IMR-90 (cell line): ENCODE measurements around the gene EPB41L1. TPM values are rescaled to one million over a fixed set of nuclear protein-coding genes. Genes with fewer than 3 reads are reported as not detected.
A peak's percentile ranks its signal among the peaks of the same experiment; 100 is the strongest.

Source experiments
- ATAC-seq: fragments of 200-7000 bp; cut with Tn5 transposase; 2 replicates; pipeline ENCODE4 v1.9.1; 2020; ENCODE audit warnings: low read depth, mild to moderate bottlenecking, moderate library complexity
- BruUV-seq: library from RNA; stranded (reverse); fragments of 400-500 nt; replicated peaks from 2 replicates; lab custom pipeline; 2021; lab: Mats Ljungman, UMichigan
- CTCF ChIA-PET: fragments of 300-600 bp; formaldehyde crosslinking; extraction: SDS; loops from one replicate; lab custom pipeline; 2021; ENCODE audit warnings: antibody characterized with exemption; lab: Yijun Ruan, JAX
- POLR2A ChIA-PET: fragments of 300-600 bp; sonication (Branson Sonifier 250); formaldehyde crosslinking; loops from one replicate; lab custom pipeline; 2022; ENCODE audit warnings: antibody characterized with exemption; ENCODE audit not compliant: unreplicated experiment; lab: Charles Lee
- DNase-seq: peaks from one replicate; pipeline ENCODE4 v3.0.0; 2013
- H2AFZ ChIP-seq: replicated peaks from 2 replicates; pipeline ENCODE3; 2013; ENCODE audit warnings: low read length, mild to moderate bottlenecking; ENCODE audit not compliant: poor library complexity
- H2AK5ac ChIP-seq: 2 replicates; pipeline ENCODE4 v1.6.1; 2013; ENCODE audit warnings: low read depth, low read length, inconsistent platforms
- H2AK9ac ChIP-seq: replicated peaks from 2 replicates; pipeline ENCODE3; 2013; ENCODE audit warnings: mild to moderate bottlenecking, low read depth, low read length, moderate library complexity; ENCODE audit not compliant: poor library complexity
- H2BK120ac ChIP-seq: 2 replicates; pipeline ENCODE4 v1.6.1; 2013; ENCODE audit warnings: low read depth, low read length, inconsistent platforms
- H2BK15ac ChIP-seq: 3 replicates; pipeline ENCODE4 v1.6.1; 2013; ENCODE audit warnings: low read depth, low read length, inconsistent platforms
- H2BK20ac ChIP-seq: 2 replicates; pipeline ENCODE4 v1.6.1; 2013; ENCODE audit warnings: low read depth, mild to moderate bottlenecking, inconsistent platforms, low read length, moderate library complexity
- H2BK5ac ChIP-seq: 2 replicates; pipeline ENCODE4 v1.6.1; 2013; ENCODE audit warnings: mild to moderate bottlenecking, low read depth, low read length, inconsistent platforms; ENCODE audit not compliant: poor library complexity, severe bottlenecking
- H3K14ac ChIP-seq: replicated peaks from 2 replicates; pipeline ENCODE4 v1.6.1; 2013; ENCODE audit warnings: low read depth, low read length, inconsistent platforms
- H3K18ac ChIP-seq: 2 replicates; pipeline ENCODE4 v1.6.1; 2013; ENCODE audit warnings: low read depth, low read length, control low read depth
- H3K23ac ChIP-seq: 2 replicates; pipeline ENCODE4 v1.6.1; 2013; ENCODE audit warnings: low read depth, low read length, inconsistent platforms
- H3K27ac ChIP-seq: 2 replicates; pipeline ENCODE4 v1.5.1; 2013; ENCODE audit warnings: mild to moderate bottlenecking, control low read depth, low read length; ENCODE audit not compliant: insufficient read depth
- H3K27me3 ChIP-seq: 2 replicates; pipeline ENCODE4 v1.6.1; 2013; ENCODE audit warnings: low read length; ENCODE audit not compliant: control insufficient read depth, insufficient read depth
- H3K36me3 ChIP-seq: 2 replicates; pipeline ENCODE4 v1.6.1; 2013; ENCODE audit warnings: low read length, mixed read lengths; ENCODE audit not compliant: control insufficient read depth, insufficient read depth
- H3K4ac ChIP-seq: 2 replicates; pipeline ENCODE4 v1.6.1; 2013; ENCODE audit warnings: low read depth, low read length, inconsistent platforms
- H3K4me1 ChIP-seq: 2 replicates; pipeline ENCODE4 v1.6.1; 2013; ENCODE audit warnings: low read length, mixed read lengths; ENCODE audit not compliant: control insufficient read depth, insufficient read depth
- H3K4me2 ChIP-seq: 2 replicates; pipeline ENCODE4 v1.6.1; 2013; ENCODE audit warnings: low read depth, mild to moderate bottlenecking, control low read depth, low read length, moderate library complexity
- H3K4me3 ChIP-seq: 2 replicates; pipeline ENCODE4 v1.5.1; 2013; ENCODE audit warnings: low read depth, mild to moderate bottlenecking, control low read depth, low read length, moderate library complexity; ENCODE audit not compliant: insufficient read depth
- H3K56ac ChIP-seq: 2 replicates; pipeline ENCODE4 v1.6.1; 2013; ENCODE audit warnings: low read length, inconsistent platforms; ENCODE audit not compliant: insufficient read depth; ENCODE audit errors: extremely low read depth
- H3K79me1 ChIP-seq, 2 experiments: 2 replicates each; pipeline ENCODE4 v1.6.1; 2013; ENCODE audit warnings: low read length in 2 of 2, inconsistent platforms in 1 of 2, low read depth in 1 of 2
- H3K9ac ChIP-seq: 2 replicates; pipeline ENCODE4 v1.6.1; 2013; ENCODE audit warnings: low read depth, low read length, control low read depth
- H3K9me1 ChIP-seq: 2 replicates; pipeline ENCODE4 v1.6.1; 2013; ENCODE audit warnings: low read length, inconsistent platforms; ENCODE audit not compliant: insufficient read depth
- H3K9me3 ChIP-seq: 2 replicates; pipeline ENCODE4 v1.6.1; 2013; ENCODE audit warnings: low read length; ENCODE audit not compliant: control insufficient read depth, insufficient read depth
- H4K20me1 ChIP-seq: 2 replicates; pipeline ENCODE4 v1.6.1; 2013; ENCODE audit warnings: low read length, inconsistent platforms; ENCODE audit not compliant: insufficient read depth
- H4K5ac ChIP-seq: 2 replicates; pipeline ENCODE4 v1.6.1; 2013; ENCODE audit warnings: mild to moderate bottlenecking, low read depth, low read length, control low read depth
- H4K8ac ChIP-seq, 2 experiments: 2 replicates each; pipeline ENCODE4 v1.6.1; 2013; ENCODE audit warnings: low read depth in 2 of 2, low read length in 2 of 2, control low read depth in 1 of 2, inconsistent platforms in 1 of 2
- H4K91ac ChIP-seq: 2 replicates; pipeline ENCODE4 v1.6.1; 2013; ENCODE audit warnings: low read depth, low read length, inconsistent platforms; ENCODE audit not compliant: insufficient read depth
- BHLHE40 ChIP-seq: fragments of 150-350 bp; IDR thresholded peaks from 2 replicates; pipeline ENCODE4 v1.6.1; 2016; ENCODE audit warnings: mild to moderate bottlenecking, low read depth, low read length
- CEBPB ChIP-seq: IDR thresholded peaks from 2 replicates; pipeline ENCODE4 v1.6.1; 2012; ENCODE audit warnings: low read depth, low read length, improper control_type of control experiment
- CHD1 ChIP-seq: IDR thresholded peaks from 2 replicates; pipeline ENCODE4 v1.6.1; 2012; ENCODE audit warnings: low read depth, low read length, improper control_type of control experiment
- FOS ChIP-seq: fragments of 150-350 bp; IDR thresholded peaks from 2 replicates; pipeline ENCODE4 v1.6.1; 2016; ENCODE audit warnings: low read depth, low read length
- MAFK ChIP-seq: IDR thresholded peaks from 2 replicates; pipeline ENCODE4 v1.6.1; 2012; ENCODE audit warnings: low read depth, low read length, improper control_type of control experiment
- MAZ ChIP-seq: IDR thresholded peaks from 2 replicates; pipeline ENCODE4 v1.6.1; 2012; ENCODE audit warnings: low read depth, mild to moderate bottlenecking, low read length, improper control_type of control experiment, moderate library complexity, borderline replicate concordance
- MXI1 ChIP-seq: IDR thresholded peaks from 2 replicates; pipeline ENCODE4 v1.6.1; 2012; ENCODE audit warnings: low read depth, mild to moderate bottlenecking, low read length, moderate library complexity, borderline replicate concordance
- NFE2L2 ChIP-seq: fragments of 150-350 bp; IDR thresholded peaks from 2 replicates; pipeline ENCODE4 v1.6.1; 2016; ENCODE audit warnings: low read depth, mild to moderate bottlenecking, low read length
- POLR2A ChIP-seq: IDR thresholded peaks from 2 replicates; pipeline ENCODE4 v1.6.1; 2012; ENCODE audit warnings: mild to moderate bottlenecking, low read depth, low read length
- RAD21 ChIP-seq: IDR thresholded peaks from 2 replicates; pipeline ENCODE4 v1.6.1; 2012; ENCODE audit warnings: low read length, improper control_type of control experiment
- RCOR1 ChIP-seq: IDR thresholded peaks from 2 replicates; pipeline ENCODE4 v1.6.1; 2012; ENCODE audit warnings: mild to moderate bottlenecking, low read length, improper control_type of control experiment; ENCODE audit not compliant: insufficient replicate concordance
- RFX5 ChIP-seq: IDR thresholded peaks from 2 replicates; pipeline ENCODE4 v1.8.0; 2012; ENCODE audit warnings: low read depth, mild to moderate bottlenecking, low read length, moderate library complexity
- SMC3 ChIP-seq: fragments of 150-350 bp; IDR thresholded peaks from 2 replicates; pipeline ENCODE4 v1.6.1; 2016; ENCODE audit warnings: low read depth, mild to moderate bottlenecking, antibody characterized with exemption, low read length, moderate library complexity
- WGBS, 2 experiments: methylation state at CpG; one replicate each; pipeline versions ENCODE4 v1.1.5 to v1.1.7; 2013; ENCODE audit warnings: missing lambda C conversion rate in 2 of 2; ENCODE audit not compliant: insufficient read length in 1 of 2; ENCODE audit errors: extremely low coverage in 2 of 2; 5-methylcytosine and 5-hydroxymethylcytosine counted together
- dilution Hi-C: fragments of 300-500 bp; cut with HindIII; formaldehyde crosslinking; loops from one replicate; pipeline ENCODE4 v1.14.3; 2018; ENCODE audit warnings: low sequenced_read_pairs; ENCODE audit not compliant: unreplicated experiment
- in situ Hi-C: fragments of 300-500 bp; cut with MboI; formaldehyde crosslinking; loops from 3 replicates; pipeline ENCODE4 v1.14.3; 2019; ENCODE audit warnings: low sequenced_read_pairs, inconsistent platforms, mixed read lengths
- intact Hi-C: fragments of 100-400 bp; cut with micrococcal nuclease; formaldehyde crosslinking; loops from 2 replicates; pipeline ENCODE4 v1.10.0; 2022
- polyA plus RNA-seq, 3 experiments: library from polyadenylated mRNA; depleted of rRNA; stranded (reverse); fragments of >200 nt; gene quantifications; 2 replicates each; pipeline ENCODE4 v1.2.3, GENCODE V29; 2012; ENCODE audit warnings: low replicate concordance in 1 of 3
- total RNA-seq: library from RNA; depleted of rRNA; stranded (reverse); fragments of >200 nt; gene quantifications from 2 replicates; pipeline ENCODE4 v1.2.3, GENCODE V29; 2012
- TF ChIP-seq, protein P1 (sequence below): fragments of 150-350 bp; IDR thresholded peaks from 2 replicates; pipeline ENCODE4 v1.6.1; 2017; ENCODE audit warnings: mild to moderate bottlenecking, antibody characterized with exemption, low read length, low read depth
- TF ChIP-seq, protein P2 (sequence below): fragments of 150-350 bp; IDR thresholded peaks from 2 replicates; pipeline ENCODE4 v1.6.1; 2016; ENCODE audit warnings: low read depth, mild to moderate bottlenecking, low read length, moderate library complexity, borderline replicate concordance
- TF ChIP-seq, protein P3 (sequence below): conservative IDR thresholded peaks from 2 replicates; pipeline ENCODE4 v1.5.1; 2012; ENCODE audit warnings: mild to moderate bottlenecking, low read depth, low read length, improper control_type of control experiment

EPB41L1 gene
- total and polyA plus RNA-seq, 2 of the 4 experiments (the other 2 are of a cell fraction), result 12.5 to 33.7 TPM

DNA sequence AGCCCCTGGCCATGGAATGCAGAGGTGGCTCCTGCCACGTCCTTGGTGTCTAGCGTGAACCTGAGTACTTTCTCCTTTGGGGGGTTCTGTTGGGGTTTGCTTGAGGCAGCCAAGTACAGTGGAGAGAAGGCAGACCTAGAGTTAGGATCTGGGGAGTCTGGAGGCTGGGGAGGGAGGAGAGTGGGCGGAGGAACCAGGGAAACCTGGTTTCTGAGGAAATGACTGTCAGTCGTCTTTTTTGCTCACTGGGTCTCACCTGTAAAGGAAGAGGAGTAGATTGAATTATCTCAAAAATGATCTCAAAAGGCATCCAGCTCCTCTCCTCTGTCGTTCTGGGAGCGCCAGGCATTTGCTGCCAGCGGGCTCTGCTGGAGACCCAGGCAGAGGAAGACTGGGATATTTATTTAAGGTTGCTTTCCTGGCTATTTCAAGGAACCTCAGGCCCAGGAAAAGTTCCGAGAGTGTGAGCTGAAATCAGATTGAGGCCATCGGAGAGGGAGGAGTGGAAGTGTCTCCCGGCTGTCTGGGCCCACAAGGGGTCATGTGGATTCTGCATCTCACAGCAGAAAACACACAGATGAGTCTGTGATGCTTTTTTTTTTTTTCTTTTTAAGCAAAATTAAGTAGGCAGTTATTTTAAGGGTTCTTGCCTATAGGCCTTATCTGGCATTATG is 16.1 kb downstream of the EPB41L1 start:
- Histone ChIP-seq H4K5ac (no peak overlapping the region), H3K9me3 (no peaks in the 10 kb centered on the region), H2BK120ac (no peak overlapping the region), H2AK5ac (no peak overlapping the region), H3K4ac (0 out of 2 replicates have a peak overlapping the region, but pooled peaks have one; percentile 4), H2BK5ac (no peak overlapping the region), H2BK20ac (no peak overlapping the region), H3K79me1 (peaks cover 3 to 8% of the 10 kb centered on the region in 2 experiments; a peak in 3 of 4 replicates), H4K91ac (no peak overlapping the region), H3K4me3 (no peak overlapping the region), H3K18ac (no peak overlapping the region), H3K27me3 (no peaks in the 10 kb centered on the region), H3K14ac (no peak overlapping the region), H2AFZ (no peak overlapping the region), H4K20me1 (no peaks in the 10 kb centered on the region; the same call in 1 of the 2 replicates), H3K27ac (no peak overlapping the region), H3K9ac (no peak overlapping the region), H2AK9ac (no peak overlapping the region), H3K23ac (no peak overlapping the region), H3K9me1 (peaks cover 12% of the 10 kb centered on the region), H4K8ac (no peak overlapping the region), H3K4me2 (no peak overlapping the region), H3K36me3 (no peaks in the 10 kb centered on the region), H2BK15ac (no peak overlapping the region), H3K4me1 (peaks cover 11% of the 10 kb centered on the region), H3K56ac (no peak overlapping the region)
- dilution Hi-C loops, result no loop called here
- ATAC-seq (no peak), DNase-seq (no peak)
- ChIA-PET POLR2A (interaction anchor here (0.6 kb wide), 1 partner anchor 217 kb away, joined by 12 read pairs; no protein-coding TSS in a partner anchor), CTCF (no interaction called here)
- intact Hi-C loops, result no loop called here
- 86% methylated on average over 3 of the region's 10 CpGs; no CpG with 5 or more reads in 1 of the 2 experiments for WGBS, 2 experiments
- TF ChIP-seq CHD1 (no peak), MAZ (no peak), RCOR1 (no peak), FOS (no peak), RAD21 (no peak), NFE2L2 (no peak), RFX5 (no peak), MAFK (no peak), CEBPB (no peak), POLR2A (no peak), BHLHE40 (no peak), MXI1 (no peak), SMC3 (no peak)
- TF ChIP-seq, protein P1, sequence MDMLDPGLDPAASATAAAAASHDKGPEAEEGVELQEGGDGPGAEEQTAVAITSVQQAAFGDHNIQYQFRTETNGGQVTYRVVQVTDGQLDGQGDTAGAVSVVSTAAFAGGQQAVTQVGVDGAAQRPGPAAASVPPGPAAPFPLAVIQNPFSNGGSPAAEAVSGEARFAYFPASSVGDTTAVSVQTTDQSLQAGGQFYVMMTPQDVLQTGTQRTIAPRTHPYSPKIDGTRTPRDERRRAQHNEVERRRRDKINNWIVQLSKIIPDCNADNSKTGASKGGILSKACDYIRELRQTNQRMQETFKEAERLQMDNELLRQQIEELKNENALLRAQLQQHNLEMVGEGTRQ, result no peak
- TF ChIP-seq, protein P2, sequence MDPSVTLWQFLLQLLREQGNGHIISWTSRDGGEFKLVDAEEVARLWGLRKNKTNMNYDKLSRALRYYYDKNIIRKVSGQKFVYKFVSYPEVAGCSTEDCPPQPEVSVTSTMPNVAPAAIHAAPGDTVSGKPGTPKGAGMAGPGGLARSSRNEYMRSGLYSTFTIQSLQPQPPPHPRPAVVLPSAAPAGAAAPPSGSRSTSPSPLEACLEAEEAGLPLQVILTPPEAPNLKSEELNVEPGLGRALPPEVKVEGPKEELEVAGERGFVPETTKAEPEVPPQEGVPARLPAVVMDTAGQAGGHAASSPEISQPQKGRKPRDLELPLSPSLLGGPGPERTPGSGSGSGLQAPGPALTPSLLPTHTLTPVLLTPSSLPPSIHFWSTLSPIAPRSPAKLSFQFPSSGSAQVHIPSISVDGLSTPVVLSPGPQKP, result no peak
- TF ChIP-seq, protein P3, sequence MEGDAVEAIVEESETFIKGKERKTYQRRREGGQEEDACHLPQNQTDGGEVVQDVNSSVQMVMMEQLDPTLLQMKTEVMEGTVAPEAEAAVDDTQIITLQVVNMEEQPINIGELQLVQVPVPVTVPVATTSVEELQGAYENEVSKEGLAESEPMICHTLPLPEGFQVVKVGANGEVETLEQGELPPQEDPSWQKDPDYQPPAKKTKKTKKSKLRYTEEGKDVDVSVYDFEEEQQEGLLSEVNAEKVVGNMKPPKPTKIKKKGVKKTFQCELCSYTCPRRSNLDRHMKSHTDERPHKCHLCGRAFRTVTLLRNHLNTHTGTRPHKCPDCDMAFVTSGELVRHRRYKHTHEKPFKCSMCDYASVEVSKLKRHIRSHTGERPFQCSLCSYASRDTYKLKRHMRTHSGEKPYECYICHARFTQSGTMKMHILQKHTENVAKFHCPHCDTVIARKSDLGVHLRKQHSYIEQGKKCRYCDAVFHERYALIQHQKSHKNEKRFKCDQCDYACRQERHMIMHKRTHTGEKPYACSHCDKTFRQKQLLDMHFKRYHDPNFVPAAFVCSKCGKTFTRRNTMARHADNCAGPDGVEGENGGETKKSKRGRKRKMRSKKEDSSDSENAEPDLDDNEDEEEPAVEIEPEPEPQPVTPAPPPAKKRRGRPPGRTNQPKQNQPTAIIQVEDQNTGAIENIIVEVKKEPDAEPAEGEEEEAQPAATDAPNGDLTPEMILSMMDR, result no peak
- no TSS peak for BruUV-seq
- in situ Hi-C loops, result no loop called here
